GM12872 (cell line): Measurements from ENCODE around the gene PLXNB3.

Source experiments
- TF ChIP-seq, protein P1 (sequence below): IDR thresholded peaks from 3 replicates; pipeline ENCODE4 v1.5.1; 2011; ENCODE audit warnings: low read depth, mild to moderate bottlenecking, low read length, moderate library complexity; ENCODE audit not compliant: insufficient read depth

The PLXNB3 gene

GRCh38 chrX:153803211-153804099 lies 39.4 kb downstream of the PLXNB3 start:
- TF ChIP-seq, protein P1, sequence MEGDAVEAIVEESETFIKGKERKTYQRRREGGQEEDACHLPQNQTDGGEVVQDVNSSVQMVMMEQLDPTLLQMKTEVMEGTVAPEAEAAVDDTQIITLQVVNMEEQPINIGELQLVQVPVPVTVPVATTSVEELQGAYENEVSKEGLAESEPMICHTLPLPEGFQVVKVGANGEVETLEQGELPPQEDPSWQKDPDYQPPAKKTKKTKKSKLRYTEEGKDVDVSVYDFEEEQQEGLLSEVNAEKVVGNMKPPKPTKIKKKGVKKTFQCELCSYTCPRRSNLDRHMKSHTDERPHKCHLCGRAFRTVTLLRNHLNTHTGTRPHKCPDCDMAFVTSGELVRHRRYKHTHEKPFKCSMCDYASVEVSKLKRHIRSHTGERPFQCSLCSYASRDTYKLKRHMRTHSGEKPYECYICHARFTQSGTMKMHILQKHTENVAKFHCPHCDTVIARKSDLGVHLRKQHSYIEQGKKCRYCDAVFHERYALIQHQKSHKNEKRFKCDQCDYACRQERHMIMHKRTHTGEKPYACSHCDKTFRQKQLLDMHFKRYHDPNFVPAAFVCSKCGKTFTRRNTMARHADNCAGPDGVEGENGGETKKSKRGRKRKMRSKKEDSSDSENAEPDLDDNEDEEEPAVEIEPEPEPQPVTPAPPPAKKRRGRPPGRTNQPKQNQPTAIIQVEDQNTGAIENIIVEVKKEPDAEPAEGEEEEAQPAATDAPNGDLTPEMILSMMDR: no peak

DNA sequence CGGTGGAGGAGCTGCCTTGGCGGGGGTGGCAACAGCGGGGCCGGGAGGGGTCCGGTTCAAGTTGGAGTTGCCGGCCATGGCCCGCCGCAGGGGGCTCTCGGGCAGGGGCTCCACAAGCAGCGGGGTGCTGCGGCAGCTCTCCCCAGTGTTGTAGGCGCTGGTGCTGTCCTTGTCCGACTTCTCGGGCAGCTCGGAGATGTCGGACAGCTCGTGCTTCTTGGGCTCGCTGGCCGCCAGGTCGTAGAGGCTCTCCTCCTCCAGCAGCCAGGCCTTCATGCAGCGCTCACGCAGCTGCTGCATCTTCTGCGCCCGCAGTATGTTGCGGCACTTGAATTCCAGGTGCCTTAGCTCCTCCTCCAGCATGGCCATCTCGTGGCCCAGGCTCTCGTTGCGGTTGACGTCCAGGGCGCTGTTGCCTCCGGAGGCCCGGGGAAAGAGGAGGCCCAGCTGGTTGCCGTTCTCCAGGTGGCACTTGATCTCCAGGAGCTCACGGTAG lies 40.1 kb downstream of the PLXNB3 start:
- TF ChIP-seq, protein P1: no peak

DNA sequence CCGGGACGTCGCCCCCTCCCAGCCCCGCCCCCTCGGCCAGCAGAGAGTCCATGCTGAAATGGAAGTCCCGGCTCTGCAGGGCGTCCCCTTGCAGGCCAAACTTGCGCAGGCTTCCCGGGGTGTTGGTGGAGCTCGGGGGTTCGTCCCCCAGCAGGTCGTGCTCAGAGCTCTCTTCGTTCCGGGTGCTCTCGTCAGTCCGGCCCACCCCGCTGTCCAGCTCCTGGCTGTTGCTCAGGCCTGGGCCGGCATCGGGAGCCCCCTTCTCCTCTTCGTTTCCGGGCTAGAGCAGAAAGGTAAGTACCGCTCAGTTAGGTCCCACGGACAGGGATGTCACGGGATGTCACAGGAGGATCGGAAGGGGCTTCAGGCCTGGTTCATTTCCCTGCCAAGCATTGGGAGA lies 40.6 kb downstream of the PLXNB3 start:
- TF ChIP-seq, protein P1: no peak

GRCh38 chrX:153805436-153805835 lies 41.4 kb downstream of the PLXNB3 start:
- TF ChIP-seq, protein P1: no peak

DNA sequence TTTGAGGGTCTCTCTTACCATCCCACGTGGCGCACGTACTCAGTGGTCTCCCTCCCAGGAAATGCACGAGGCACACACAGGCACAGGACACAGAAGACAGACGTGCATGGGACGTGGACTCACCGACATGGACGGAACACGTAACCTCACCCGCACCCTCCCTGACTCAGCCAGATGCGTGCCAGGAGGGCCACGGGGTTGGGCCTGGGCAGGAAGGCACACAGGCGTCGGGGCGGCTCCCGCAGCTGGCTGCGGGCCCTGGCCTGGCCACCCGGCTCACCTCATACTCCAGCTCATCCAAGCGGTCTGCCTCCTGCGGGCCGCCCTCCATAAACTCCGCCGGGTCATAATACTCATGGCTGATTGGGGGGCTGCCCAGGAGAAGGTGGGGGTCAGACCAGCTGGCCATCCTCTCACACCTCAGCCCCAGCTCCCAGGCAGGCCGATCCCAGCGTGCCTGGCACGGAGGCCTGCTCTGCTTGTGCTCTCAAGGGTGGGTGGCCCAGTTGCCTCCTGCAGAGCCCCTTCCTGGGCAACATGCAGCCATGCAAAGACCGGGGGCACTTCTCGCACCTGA lies 43.0 kb downstream of the PLXNB3 start:
- TF ChIP-seq, protein P1: no peak

GRCh38 chrX:153807976-153808375 lies 43.9 kb downstream of the PLXNB3 start:
- TF ChIP-seq, protein P1: no peak

DNA sequence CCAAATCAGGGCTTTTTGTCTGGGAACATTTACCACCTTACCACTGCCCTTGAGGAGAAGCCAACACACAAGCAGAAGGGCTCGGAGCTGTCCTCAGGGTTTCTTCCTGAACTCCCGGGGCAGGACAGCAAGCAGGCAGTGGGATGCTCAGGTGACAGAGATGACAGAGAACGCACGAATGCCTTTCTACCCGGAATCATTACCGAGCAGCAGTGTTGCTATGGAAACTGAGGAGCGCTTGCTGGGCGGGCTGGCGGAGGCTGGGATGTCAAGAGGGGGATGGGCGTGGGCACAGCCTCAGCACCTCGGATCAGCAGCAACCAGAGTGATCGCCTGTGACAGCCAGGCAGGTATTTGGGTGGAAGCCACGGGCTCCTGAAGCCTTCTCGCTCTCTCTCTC lies 48.2 kb downstream of the PLXNB3 start:
- TF ChIP-seq, protein P1: no peak
